ENCODE measurements around the gene IL22RA2. TPM values are rescaled to one million over a fixed set of nuclear protein-coding genes. Genes with fewer than 3 reads are reported as not detected.

IL22RA2 gene
- total RNA-seq, 1 experiment from 2014 or later, result not detected

DNA sequence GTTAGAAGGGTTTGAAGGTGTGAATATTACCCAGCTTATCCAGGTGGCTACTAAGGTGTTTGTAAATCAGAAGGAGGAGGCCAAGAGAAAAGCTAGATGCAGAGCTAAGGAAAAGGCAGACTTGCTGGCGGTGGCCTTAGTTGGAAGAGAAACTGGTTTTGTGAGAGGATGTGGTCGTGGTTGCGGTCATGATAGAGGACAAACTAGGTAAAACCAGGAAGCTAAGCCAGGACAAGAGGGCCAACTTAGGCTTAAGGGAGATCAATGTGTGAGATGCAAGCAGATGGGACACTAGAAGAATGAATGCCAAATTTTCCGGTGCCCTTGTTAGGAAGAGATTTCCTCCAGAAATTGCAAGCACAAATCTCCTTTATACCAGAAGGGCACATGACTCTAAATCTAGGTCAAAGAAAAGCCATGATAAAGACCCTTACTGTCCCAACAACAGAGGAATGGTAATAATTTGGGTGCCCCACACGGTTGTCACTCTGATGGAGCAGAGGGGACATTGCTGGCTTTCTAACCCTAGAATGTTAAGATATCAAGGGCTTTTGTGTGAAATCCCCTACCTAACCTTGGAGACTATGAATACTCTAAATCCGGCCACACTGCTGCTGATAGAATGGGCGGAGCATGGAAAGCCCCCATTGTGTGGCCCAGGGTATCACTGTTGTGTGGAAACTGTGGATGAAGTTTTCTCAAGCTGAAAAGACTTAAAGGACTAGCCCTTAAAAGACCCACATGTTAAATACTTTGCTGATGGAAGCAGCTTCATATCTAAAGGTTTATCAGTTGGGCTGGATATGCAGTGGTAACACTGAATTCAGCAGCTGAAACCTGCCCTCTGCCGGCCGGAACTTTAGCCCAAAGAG is 7.8 kb downstream of the IL22RA2 start:
- TF ChIP-seq, protein P1, sequence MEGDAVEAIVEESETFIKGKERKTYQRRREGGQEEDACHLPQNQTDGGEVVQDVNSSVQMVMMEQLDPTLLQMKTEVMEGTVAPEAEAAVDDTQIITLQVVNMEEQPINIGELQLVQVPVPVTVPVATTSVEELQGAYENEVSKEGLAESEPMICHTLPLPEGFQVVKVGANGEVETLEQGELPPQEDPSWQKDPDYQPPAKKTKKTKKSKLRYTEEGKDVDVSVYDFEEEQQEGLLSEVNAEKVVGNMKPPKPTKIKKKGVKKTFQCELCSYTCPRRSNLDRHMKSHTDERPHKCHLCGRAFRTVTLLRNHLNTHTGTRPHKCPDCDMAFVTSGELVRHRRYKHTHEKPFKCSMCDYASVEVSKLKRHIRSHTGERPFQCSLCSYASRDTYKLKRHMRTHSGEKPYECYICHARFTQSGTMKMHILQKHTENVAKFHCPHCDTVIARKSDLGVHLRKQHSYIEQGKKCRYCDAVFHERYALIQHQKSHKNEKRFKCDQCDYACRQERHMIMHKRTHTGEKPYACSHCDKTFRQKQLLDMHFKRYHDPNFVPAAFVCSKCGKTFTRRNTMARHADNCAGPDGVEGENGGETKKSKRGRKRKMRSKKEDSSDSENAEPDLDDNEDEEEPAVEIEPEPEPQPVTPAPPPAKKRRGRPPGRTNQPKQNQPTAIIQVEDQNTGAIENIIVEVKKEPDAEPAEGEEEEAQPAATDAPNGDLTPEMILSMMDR (IDR thresholded peaks at IDR 0.05; ENCODE audit: unreplicated experiment), result peak; percentile 10
- DNase-seq, result peak; percentile 9
- Mint-ChIP-seq H3K27me3 (ENCODE audit: unreplicated experiment) (peaks cover 13% of the 10 kb centered on the region), H3K27ac (ENCODE audit: unreplicated experiment) (no peak overlapping the region), H3K9me3 (ENCODE audit: low read depth, unreplicated experiment) (peaks cover 4% of the 10 kb centered on the region), H3K4me3 (ENCODE audit: low read depth, unreplicated experiment) (no peak overlapping the region), H3K4me1 (ENCODE audit: low read depth, unreplicated experiment) (peaks cover 9% of the 10 kb centered on the region), H3K36me3 (ENCODE audit: insufficient read depth, unreplicated experiment) (no peaks in the 10 kb centered on the region)
- BruUV-seq (replicated peaks), result no TSS peak
- CTCF ChIA-PET, result interaction anchor here (1.0 to 1.4 kb wide), 2 partner anchors 68 to 71 kb away, joined by 3 to 10 read pairs; no protein-coding TSS in a partner anchor
- intact Hi-C loops (cut with micrococcal nuclease; ENCODE audit: unreplicated experiment), result no loop called here

- CTCF ChIA-PET, result no interaction called here
- Mint-ChIP-seq H3K4me3 (ENCODE audit: low read depth, unreplicated experiment) (no peak overlapping the region), H3K36me3 (ENCODE audit: insufficient read depth, unreplicated experiment) (no peaks in the 10 kb centered on the region), H3K4me1 (ENCODE audit: low read depth, unreplicated experiment) (peaks cover 11% of the 10 kb centered on the region), H3K27me3 (ENCODE audit: unreplicated experiment) (peaks cover 13% of the 10 kb centered on the region), H3K9me3 (ENCODE audit: low read depth, unreplicated experiment) (peaks cover 7% of the 10 kb centered on the region), H3K27ac (ENCODE audit: unreplicated experiment) (no peak overlapping the region)
- no peak for DNase-seq
- intact Hi-C loops (cut with micrococcal nuclease; ENCODE audit: unreplicated experiment), result no loop called here
- BruUV-seq (replicated peaks), result no TSS peak
- TF ChIP-seq, protein P1 (IDR thresholded peaks at IDR 0.05; ENCODE audit: unreplicated experiment), result no peak
These were observed 9.6 kb downstream of the IL22RA2 start for GRCh38 chr6:137163732-137164318.

DNA sequence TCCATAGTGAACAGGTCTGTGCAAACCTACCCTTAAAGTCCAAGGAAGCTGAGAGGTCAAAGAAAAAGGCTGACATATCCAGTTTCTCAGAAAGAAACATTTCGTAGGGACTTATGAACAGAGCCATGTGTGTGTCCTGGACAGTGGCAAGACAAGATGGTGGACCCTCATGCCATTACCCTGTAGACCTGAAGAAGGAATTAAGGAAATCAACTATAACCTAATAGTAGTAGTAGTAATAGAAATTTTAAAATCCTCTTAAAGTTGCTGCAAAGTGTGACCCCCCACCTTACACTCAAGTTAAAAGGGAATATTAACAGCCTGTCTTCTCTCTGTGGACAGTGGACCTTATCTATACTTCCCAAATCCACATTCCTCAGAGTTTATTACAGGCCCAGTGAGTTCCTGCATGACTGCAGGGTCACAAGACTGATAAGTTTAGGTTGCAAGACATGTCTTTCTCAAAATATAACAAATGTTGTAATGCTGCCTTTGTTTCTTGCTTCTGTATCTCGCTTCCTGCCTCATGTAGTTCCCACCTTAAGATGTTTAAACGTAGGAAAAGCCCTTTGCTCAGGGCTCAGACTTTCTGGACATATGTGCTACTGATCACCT is 10.6 kb downstream of the IL22RA2 start:
- peaks cover 7% of the 10 kb centered on the region for H3K9me3 Mint-ChIP-seq (ENCODE audit: low read depth, unreplicated experiment)
- DNase-seq, result no peak
- H3K36me3 Mint-ChIP-seq (ENCODE audit: insufficient read depth, unreplicated experiment), result no peaks in the 10 kb centered on the region
- H3K4me1 Mint-ChIP-seq (ENCODE audit: low read depth, unreplicated experiment), result peaks cover 11% of the 10 kb centered on the region
- H3K4me3 Mint-ChIP-seq (ENCODE audit: low read depth, unreplicated experiment), result no peak overlapping the region
- CTCF ChIA-PET, result no interaction called here
- no peak overlapping the region for H3K27ac Mint-ChIP-seq (ENCODE audit: unreplicated experiment)
- no TSS peak for BruUV-seq (replicated peaks)
- intact Hi-C loops (cut with micrococcal nuclease; ENCODE audit: unreplicated experiment), result no loop called here
- TF ChIP-seq, protein P1 (IDR thresholded peaks at IDR 0.05; ENCODE audit: unreplicated experiment), result no peak
- H3K27me3 Mint-ChIP-seq (ENCODE audit: unreplicated experiment), result peaks cover 13% of the 10 kb centered on the region

DNA sequence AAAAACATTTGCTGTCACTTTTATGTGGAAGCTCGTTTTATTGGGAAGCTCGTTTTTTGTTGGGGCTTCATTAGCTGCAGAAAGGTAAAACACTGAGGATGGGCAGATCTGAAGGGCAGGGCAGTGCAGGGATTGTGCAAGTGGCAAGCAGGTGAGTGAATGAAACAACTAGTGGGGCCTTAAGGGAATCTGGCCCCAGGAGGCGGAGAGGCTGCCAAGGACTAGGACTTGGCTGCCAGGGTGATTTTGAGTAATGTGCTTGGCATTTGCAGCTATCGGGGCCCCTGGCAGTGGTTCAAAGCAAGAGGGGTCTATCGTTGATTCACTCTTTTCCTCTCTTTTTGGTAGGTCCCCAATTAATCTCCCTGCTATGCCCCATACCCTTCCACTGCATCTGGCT is 11.5 kb downstream of the IL22RA2 start:
- Mint-ChIP-seq H3K9me3 (ENCODE audit: low read depth, unreplicated experiment) (peaks cover 7% of the 10 kb centered on the region), H3K36me3 (ENCODE audit: insufficient read depth, unreplicated experiment) (no peaks in the 10 kb centered on the region), H3K4me1 (ENCODE audit: low read depth, unreplicated experiment) (peaks cover 11% of the 10 kb centered on the region), H3K27ac (ENCODE audit: unreplicated experiment) (no peak overlapping the region), H3K4me3 (ENCODE audit: low read depth, unreplicated experiment) (no peak overlapping the region), H3K27me3 (ENCODE audit: unreplicated experiment) (peaks cover 13% of the 10 kb centered on the region)
- TF ChIP-seq, protein P1 (IDR thresholded peaks at IDR 0.05; ENCODE audit: unreplicated experiment), result no peak
- DNase-seq, result no peak
- intact Hi-C loops (cut with micrococcal nuclease; ENCODE audit: unreplicated experiment), result no loop called here
- CTCF ChIA-PET, result no interaction called here
- no TSS peak for BruUV-seq (replicated peaks)
